Mucosa of descending colon (tissue), 3 donors: ENCODE measurements around the gene OTUD4. TPM values are rescaled to one million over a fixed set of nuclear protein-coding genes. Genes with fewer than 3 reads are reported as not detected.

Experiments used
- ATAC-seq: fragments of 200-7000 bp; cut with Tn5 transposase; one replicate; pipeline ENCODE4 v1.9.1; 2020; ENCODE audit warnings: mild to moderate bottlenecking, moderate library complexity
- DNase-seq, 3 donors: peaks; one replicate each; pipeline ENCODE4 v3.0.0-alpha.2; 2020
- H3K36me3 ChIP-seq: fragments of 200-600 bp; one replicate; pipeline ENCODE4 v1.8.0; 2021; ENCODE audit warnings: low read depth, mild to moderate bottlenecking
- H3K4me1 ChIP-seq: fragments of 200-600 bp; one replicate; pipeline ENCODE4 v1.8.0; 2021; ENCODE audit warnings: low read depth, mild to moderate bottlenecking
- H3K4me3 ChIP-seq: fragments of 200-600 bp; one replicate; pipeline ENCODE4 v1.8.0; 2021; ENCODE audit warnings: mild to moderate bottlenecking
- H3K9me3 ChIP-seq: fragments of 200-600 bp; one replicate; pipeline ENCODE4 v1.8.0; 2021; ENCODE audit warnings: mild to moderate bottlenecking
- CTCF ChIP-seq: fragments of 200-600 bp; IDR thresholded peaks from one replicate; pipeline ENCODE4 v1.8.0; 2022; ENCODE audit warnings: antibody characterized with exemption, mild to moderate bottlenecking
- intact Hi-C, 2 donors: fragments of 100-400 bp; cut with DNase I in 1 of 2; cut with micrococcal nuclease in 1 of 2; formaldehyde crosslinking; loops; one replicate each; pipeline versions ENCODE4 v1.11.0 to v1.11.1; 2022; cut with DNase I, micrococcal nuclease
- total RNA-seq, 3 donors: library from RNA; stranded (reverse); fragmentation: NEBNext Ultra II Directional in 2 of 3; extraction: Animal tissue kit (Norgen Biotek cat#: 25700) in 2 of 3; gene quantifications; one replicate each; pipeline versions ENCODE4 v1.2.1 to v1.2.4, GENCODE V29; 2021 to 2023
- donor health status: DM: no; HTN: no; CAD: no; lungs with moderate emphysema.
- donor health status: DM: no; HTN: no; CAD: no.
- donor health status: DM: no; HTN: yes; CAD: no.

OTUD4 gene
- total RNA-seq, 3 donors from 2014 or later, result 29.9 to 52.9 (median 38.4) TPM

GRCh38 chr4:145178740-145179280 lies 1.6 kb downstream of the OTUD4 start:
- H3K4me3 ChIP-seq, result peak overlapping the region; percentile 72
- H3K9me3 ChIP-seq, result no peaks in the 10 kb centered on the region
- intact Hi-C loops, result no loop called here
- H3K36me3 ChIP-seq, result no peaks in the 10 kb centered on the region
- DNase-seq (peak in 1 of 3 donors; percentile 47), ATAC-seq (no peak)
- H3K4me1 ChIP-seq, result peaks cover 28% of the 10 kb centered on the region
- TF ChIP-seq CTCF, result no peak

- H3K9me3 ChIP-seq, result no peaks in the 10 kb centered on the region
- H3K4me3 ChIP-seq, result no peak overlapping the region
- DNase-seq, result peak in 1 of 3 donors; percentile 45
- no peak for TF ChIP-seq CTCF
- peaks cover 28% of the 10 kb centered on the region for H3K4me1 ChIP-seq
- H3K36me3 ChIP-seq, result no peaks in the 10 kb centered on the region
- intact Hi-C loops, result no loop called here
- ATAC-seq, result peak; percentile 18
These were observed 2.4 kb downstream of the OTUD4 start for GRCh38 chr4:145177906-145178538.

- intact Hi-C loops, result no loop called here
- H3K9me3 ChIP-seq, result no peaks in the 10 kb centered on the region
These were observed 2.9 kb downstream of the OTUD4 start for GRCh38 chr4:145177511-145177905.

GRCh38 chr4:145176641-145177432 lies 3.6 kb downstream of the OTUD4 start:
- H3K4me1 ChIP-seq, result peaks cover 28% of the 10 kb centered on the region
- DNase-seq (peak in 1 of 3 donors; percentile 30), ATAC-seq (no peak)
- no peak for TF ChIP-seq CTCF
- intact Hi-C loops, result no loop called here
- no peaks in the 10 kb centered on the region for H3K9me3 ChIP-seq
- H3K36me3 ChIP-seq, result no peaks in the 10 kb centered on the region
- H3K4me3 ChIP-seq, result no peak overlapping the region

More at GRCh38 chr4:145177511-145177905, 2.9 kb downstream of the OTUD4 start:
- Histone ChIP-seq H3K36me3 (no peaks in the 10 kb centered on the region), H3K4me3 (no peak overlapping the region), H3K4me1 (peaks cover 28% of the 10 kb centered on the region)
- ATAC-seq (no peak), DNase-seq (no peak)
- no peak for TF ChIP-seq CTCF

- Histone ChIP-seq H3K4me3 (no peak overlapping the region), H3K4me1 (peaks cover 5% of the 10 kb centered on the region), H3K36me3 (no peaks in the 10 kb centered on the region), H3K9me3 (no peaks in the 10 kb centered on the region)
- intact Hi-C loops, result no loop called here
- DNase-seq (no peak), ATAC-seq (peak; percentile 30)
- TF ChIP-seq CTCF, result no peak
These were observed 8.5 kb downstream of the OTUD4 start for GRCh38 chr4:145171911-145172310.
